UCSD-AML1 (cell line): Measurements from ENCODE around the gene CACNA1C.
"Not testable (repeated sequence)": the region's sequence is repeated elsewhere in the genome, so short reads cannot be mapped to it uniquely, and the experiment has no call there.

Source experiments
- DNase-seq: peaks from one replicate; lab custom pipeline; 2025; ENCODE audit not compliant: unreplicated experiment; lab: John Stamatoyannopoulos, UW

Gene CACNA1C

DNA sequence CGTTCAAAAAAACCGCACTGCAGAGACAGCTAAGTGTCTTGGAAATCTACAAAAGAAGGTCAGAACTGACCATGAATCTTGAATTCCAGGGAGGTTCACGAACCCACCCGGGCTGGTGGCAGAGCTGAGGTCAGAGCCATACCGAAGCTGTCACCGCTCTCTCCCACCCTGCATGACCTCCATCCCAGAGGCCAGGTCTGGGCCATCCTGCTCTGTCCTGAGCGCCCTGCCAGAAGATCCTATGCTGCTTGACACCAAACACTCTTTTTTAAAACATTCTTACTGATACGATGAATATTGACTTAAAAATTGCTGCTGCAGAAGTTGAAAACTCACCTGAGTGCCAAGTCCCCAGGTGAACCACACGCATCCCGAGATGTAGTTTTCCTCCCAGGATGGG, 412.9 kb downstream of the CACNA1C start:
- DNase-seq: no peak

DNA sequence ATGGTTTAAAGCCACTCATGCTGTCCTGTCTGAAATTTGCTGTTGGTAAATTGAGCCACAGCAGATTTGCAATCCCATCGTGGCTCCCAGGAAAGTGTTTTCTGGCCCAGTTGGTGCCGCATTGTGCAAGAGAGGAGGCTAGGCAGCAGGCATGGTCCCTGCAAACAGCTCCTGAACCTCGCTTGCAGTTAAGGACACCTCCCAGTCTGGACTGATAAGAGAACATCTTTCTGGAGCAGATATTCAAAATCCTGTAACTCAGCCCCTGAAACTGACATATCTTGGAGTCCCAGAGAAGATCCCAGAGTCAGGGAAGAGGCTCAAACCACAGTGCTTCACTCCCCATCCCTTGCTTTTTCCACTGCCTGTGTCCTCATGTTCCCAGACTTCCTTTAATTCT, 413.4 kb downstream of the CACNA1C start:
- no peak for DNase-seq

DNA sequence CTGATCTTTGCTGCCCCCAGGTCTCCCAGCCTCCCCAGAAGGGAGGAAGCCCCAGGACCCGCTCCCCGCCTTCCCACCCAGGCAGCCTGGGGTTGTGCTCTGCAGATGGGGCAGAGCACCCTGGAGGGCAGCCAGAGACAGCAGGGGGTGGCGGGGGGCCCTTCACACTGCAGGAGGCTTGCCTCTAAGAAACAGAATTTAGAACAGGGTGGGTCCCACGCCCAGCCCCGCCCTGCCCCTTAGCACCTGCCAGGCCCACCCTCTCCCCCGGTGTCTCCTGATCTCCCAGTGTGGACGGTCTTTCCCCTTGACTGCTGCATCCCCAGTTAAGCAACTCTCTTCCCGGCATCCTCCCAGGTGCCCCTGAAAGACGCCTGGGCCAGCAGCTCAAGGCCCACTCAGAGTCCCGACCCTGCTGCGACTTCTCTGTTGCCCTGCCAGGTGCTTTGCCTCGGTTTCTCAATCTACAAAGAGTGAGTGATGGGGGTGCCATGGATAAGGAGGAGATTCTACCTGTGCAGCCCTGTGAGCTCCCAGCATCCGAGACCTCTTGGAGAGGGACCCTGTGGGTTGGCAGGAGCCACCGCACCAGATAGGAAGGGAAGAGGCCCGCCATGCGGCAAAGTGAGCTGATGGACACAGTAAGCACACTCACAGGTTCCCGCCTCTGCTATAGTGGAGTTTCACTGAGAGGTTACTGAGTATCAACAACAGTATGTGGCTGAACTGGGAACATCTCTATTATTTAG, 414.8 kb downstream of the CACNA1C start:
- no peak for DNase-seq

DNA sequence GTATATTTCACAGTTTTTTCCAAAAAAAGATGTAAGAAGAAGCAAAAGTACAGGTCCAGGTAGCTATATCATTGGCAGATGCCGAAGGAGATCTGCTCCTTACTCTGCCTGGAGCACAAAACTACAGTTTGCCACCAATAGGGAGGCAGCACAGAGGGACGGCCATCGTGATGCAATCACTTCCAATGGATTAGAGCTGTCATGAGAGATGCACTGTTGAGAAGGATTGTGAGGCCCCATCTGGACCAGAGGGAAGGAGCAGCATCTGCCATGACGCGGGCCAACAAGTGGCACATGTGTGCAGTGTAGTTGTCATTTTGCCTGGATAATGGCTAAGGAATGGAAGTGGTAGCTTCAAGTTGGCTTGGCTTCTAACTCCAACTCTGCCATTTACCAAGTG, 423.2 kb downstream of the CACNA1C start:
- no peak for DNase-seq

DNA sequence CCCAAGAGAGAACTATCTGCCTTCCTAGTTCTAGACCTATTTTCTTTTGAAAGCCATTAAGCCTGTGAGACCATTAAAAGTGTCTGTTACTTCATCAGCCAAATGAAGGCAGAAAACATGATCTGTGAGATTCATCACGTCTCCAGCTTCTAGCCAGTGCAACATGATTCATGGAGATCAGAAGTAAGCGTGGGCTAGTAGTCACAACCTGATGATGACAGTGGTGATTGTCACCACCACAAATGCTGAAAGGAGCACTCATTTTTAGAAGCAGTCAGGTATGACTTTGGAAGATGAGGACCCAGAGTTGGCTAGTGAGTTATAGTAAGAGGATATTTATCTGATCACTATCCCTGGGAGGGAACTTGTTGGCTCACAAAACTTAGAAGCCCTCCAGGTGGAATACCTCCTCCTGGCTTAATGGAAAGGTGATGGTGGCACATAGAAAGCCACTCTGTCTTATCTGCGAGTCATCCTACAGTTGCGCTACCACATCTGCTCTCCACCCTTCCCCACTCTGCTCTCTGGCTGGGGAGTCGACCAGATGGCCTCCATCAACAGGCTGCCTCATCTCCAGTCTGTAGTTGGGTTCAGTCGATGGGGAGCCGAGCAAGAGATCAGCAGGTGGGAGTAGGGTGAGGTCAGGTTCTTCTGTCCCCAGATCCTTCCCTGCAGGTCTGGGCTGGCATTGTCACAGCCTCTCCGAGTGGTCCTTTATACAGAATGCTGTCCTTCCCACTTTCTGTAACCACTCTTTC, 424.4 kb downstream of the CACNA1C start:
- DNase-seq: no peak

DNA sequence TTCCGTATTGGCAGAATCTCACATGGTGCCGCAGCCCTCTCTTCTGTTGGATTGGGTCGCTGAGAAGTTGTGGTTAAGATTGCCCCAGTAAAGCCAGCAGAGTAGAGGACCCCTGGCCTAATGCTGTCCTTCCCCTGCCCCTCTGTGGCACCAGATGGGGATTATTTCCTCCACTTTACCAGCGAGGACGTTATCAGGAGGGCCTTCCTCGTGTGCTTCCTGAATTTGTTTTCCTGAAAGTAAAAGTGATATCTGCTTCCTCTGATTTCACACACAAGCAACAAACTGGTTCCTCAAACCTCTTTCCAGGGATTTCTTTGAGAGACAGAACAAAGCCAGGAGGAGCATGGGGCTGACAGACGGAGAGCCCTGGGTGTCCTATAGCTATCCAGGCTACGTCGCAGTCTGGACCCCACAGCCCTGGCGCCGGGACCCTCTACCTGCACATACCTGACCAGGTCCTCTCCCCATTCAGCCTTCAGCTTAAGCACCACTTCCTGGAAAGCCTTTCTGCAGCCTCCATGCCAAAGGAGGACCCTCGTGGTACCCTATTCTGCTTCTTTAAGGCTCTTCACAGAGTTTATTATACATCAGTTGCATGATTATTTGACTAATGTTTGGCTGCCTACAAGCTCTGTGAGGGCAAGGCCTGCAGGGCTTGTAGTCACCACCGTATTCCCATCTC, 427.2 kb downstream of the CACNA1C start:
- peak; percentile 56 for DNase-seq

DNA sequence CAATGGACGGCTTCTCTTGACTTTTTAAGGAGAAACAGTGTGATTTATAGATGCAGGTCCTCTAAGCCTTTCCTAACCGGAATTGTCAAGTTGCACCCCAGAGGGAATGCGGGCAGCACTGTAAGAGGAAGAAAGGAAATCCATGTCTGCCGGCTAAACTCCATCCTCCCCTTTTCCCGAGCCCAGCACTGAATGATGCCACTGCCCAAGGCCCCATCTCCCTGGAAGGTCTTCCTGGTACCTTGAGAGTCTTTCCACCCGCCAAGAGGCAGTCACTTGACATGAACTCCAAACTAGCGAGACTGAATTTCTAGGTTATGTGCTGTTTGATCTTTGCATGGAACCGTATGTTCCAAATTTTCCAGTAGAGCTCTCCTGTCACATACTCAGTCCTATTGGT, 428.6 kb downstream of the CACNA1C start:
- no peak for DNase-seq

DNA sequence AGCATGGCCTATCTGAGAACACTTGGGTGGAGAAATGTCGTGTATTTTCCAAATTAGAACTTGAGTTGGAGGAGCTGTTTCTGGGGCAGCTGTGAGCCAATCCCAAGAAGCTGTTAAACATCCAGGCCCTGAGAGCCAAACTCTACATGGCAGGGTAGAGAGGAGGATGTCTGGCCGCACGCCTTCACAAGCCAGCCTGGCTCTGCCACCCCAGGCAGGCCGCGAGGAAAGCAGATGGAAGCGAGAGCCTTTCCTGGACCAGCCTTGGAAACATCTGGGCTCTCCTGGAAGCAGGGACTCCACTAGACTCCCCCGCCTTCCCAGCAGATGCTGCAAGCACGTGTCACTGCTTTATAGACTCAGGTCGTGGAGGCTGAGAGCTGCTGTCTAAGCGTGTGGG, 429.2 kb downstream of the CACNA1C start:
- DNase-seq: no peak

DNA sequence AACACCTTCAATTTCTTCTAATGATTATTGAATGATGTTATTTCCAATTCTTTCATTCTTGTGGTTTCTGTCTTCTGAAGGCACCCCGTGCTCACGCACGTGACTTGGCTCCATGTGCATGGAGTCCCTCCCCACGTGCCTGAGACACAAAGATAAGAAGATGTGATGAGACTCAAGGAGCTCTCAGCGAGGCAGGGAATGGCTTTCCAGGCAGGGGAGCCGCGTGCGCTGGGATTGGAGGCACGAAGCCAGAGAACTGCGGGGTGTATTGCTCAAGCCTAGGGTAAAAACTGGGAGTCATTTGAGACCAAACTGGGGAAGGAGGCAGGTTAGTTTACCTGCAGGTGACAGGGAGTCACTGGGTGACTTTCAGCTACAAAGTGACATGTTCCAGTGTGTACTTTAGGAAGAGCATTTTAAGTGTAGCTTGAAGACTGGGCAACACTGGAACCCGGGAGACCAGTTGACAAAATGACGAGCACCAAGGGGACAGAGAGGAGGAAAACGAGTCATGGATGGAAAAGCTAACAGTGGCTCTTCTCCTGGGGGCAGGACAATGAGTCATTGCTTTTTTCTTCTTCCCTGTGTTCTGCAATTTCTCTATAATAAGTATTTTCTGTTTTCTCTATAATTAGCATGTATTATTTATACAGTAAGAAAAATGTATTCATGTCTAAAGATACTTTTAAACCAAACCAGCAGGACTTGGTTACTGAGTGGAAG, 430.3 kb downstream of the CACNA1C start:
- no peak for DNase-seq

DNA sequence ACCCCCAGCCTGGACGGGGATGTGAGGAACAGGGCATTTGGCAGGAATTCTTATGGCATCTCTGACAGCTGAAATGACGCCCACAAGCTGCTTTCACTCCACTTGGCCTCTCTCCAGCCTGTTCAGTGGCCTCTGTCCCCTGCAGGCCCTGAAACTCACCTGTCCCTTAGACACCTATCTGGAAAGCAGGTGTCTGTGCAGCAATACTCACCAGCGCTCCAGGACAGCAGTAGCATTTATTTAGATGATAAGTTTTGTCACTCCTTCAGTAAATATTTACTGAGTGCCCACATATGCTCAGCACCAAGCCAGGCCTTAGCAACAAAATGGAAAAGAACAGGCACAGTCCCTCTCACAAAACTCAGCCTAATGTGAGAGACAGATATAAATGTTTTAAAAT, 430.9 kb downstream of the CACNA1C start:
- no peak for DNase-seq

DNA sequence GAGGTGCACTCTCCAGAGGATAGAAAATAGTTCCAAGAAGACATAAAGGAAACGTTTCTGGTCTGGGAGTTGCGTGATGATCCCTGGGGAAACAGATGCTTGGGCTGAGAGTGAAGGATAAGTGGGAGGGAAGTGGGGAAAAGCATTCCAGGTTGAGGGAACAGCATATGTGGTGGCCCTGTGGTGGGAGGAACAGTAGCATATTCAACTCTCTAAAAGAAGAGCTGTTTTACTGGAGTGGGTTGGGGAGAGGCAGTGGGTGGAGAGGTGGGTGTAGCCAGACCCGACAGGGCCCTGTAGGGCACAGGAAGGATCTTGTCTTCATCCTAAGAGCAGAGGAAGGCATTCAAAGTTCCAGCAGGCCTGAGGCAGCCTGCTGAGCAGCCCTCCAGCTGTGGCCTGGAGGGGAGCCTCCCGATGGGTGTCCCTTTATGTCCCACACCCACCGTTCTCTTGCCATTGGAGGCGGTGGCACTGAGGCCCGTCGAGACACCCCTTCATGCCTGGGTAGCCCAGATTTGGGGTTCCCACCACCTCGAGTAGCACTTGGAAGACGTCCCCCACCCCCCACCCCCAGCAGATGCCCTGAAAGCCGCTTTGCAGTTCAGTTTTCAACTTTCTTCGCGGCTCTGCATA, 431.5 kb downstream of the CACNA1C start:
- DNase-seq: no peak

DNA sequence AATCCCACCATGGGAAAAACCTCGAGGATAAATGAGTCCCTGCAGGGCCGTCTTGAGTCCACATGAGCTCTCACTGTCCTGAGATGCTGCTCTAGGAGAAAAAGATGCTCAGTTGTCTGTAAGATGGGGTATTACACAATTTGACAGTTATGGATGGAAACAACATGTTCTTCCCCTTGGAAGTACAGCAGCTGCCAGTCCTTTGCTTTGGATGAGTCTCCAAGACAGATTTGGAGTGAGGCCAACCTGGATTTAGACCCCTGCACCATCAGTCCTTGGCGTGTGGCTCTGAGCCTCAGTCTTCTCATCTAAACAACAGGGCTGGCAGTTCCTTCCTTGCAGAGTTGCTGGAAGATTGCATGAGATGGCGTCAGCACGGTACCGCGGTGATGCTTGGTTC, 432.9 kb downstream of the CACNA1C start:
- DNase-seq: no peak

DNA sequence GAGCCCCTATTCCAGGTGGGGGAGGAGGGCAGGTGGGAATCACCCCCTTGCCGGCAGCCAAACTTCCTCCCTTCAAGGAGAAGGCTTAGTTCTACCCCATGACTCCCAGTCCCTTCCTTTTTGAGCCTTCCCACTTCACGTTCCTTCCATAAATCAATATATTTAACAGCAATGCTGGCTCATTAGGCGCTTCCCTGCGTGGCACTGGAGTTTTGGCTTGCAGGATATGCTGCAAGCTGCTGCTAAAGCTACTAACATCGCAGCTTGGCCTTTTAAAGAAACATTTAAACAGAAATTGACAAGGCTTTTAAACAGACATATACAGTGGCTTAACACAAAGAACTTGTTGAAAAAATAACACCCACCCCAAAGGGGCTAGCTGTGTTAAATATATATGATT, 434.0 kb downstream of the CACNA1C start:
- no peak for DNase-seq

DNA sequence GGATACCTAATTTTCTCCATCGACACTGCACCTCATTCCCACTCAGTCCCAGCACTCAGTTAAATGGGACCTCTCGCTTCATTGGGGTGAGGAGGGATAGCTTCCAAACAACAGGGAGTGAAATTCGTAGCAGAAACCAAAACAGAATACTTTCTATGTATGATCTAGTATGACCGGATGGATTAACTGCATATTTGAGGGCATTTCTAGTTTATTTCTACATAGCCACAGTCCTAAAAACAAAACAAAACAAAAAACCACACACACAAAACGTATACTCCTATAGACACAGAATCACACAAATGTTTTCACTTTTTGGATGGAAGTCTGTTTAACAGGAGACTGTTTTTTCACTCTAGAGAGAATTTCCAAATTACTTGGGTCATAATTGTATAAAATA, 434.5 kb downstream of the CACNA1C start:
- DNase-seq: no peak

DNA sequence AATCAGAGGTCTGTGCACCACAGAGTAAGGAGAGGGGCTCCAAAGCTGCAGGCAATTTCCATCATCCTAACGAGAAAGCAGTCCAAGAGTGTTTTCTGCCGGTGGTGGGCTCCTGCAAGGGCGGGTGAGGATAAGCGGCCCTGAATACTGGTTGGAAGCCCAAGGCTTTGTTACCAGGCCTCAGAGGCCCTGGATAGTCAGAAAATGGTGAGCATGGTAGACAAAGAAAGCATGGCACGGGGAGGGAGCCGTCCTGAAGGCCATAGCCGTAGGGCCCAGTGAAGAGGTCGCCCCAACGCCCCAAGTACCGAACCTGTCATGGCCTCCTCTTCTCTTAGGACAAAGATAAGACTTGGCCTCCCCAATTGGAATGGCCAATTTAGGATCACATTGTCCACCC, 435.3 kb downstream of the CACNA1C start:
- no peak for DNase-seq

DNA sequence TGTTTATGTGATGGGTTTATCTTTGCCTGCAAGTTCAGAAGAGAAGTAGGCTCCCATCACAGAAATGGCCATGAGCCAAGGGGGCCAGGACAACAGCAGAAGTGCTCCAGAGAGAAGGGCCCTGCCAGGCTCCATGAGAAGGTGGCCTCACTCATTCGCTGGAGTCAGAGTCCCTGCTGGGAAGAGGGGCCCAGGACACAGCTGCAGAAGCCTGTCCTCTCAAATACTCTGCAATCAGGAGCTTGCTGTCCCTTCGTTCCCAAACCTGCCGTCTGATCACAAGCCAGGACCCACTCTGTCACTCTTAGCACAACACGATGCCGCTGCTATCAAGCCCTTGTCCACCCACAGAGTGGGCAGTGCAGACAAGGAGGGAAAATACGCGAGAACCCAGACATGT, 435.8 kb downstream of the CACNA1C start:
- no peak for DNase-seq

DNA sequence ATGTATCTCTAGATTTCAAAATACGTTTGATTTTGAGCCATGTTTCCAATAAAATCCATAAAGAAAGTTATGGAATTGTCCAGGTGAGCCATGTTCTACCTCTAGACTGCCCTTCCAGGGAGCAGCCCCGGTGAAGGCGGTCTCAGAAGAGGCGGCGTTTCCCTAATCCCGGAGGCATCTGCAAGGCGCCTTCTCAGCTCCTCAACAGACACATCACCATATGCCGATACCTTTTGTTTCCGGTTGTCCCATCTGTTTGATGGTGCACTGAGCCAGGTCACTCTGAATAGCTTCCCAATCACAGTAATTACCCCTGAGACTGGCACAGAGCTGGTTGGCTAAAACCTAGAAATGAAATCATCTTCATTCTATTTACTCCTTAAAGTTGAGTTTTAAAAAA, 436.5 kb downstream of the CACNA1C start:
- DNase-seq: no peak

DNA sequence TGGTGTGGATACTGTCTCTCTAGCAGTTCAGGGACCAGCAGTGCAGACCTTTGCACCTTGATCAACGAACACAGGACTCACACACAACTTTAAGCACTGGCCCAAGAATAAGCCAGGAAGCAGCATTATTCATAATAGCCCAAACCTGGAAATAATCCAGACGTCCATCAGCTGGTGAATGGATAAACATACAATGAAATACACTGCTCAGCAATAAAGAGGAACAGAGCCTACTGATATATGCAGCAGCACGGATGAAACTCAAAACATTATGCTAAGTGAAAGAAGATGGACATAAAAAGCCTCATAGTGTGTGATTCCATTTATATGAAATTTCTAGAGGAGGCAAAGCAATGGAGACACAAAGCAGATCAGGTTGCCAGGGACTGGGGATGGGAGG, 438.0 kb downstream of the CACNA1C start:
- no peak for DNase-seq

DNA sequence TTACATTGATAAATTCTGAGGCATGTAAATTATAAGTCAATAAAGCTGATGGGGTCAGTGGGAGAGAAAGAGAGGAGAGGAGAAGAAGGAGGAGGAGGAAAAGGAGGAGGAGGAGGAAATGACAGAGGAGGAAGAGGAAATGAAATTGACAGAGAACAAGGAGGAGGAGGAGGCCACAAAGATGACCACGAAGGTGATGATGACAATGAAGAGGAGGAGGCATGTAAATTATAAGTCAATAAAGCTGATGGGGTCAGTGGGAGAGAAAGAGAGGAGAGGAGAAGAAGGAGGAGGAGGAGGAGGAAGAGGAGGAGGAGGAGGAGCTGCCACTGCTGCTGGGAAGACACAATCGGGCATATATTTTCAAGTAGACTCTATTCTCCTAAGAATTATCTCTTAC, 438.6 kb downstream of the CACNA1C start:
- not testable (repeated sequence) for DNase-seq

DNA sequence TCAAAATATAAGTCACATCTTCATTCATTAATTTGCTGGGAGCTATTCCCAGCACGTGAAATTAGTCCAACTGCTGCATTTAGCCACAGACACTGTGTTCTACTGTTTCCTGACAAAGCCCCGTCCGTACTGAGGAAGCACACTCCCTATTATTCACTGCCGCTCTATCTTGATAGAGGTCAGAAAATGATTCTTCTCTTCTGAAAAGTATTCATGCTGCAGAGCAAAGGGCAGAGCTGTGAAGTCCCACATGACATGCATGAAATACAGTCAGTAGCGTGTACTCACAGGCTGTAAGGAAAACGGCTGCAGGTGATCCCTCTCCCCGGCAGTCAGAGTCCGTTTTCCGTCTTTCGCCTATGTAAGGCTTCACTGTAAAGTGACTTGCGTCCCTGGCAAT, 439.4 kb downstream of the CACNA1C start:
- no peak for DNase-seq

DNA sequence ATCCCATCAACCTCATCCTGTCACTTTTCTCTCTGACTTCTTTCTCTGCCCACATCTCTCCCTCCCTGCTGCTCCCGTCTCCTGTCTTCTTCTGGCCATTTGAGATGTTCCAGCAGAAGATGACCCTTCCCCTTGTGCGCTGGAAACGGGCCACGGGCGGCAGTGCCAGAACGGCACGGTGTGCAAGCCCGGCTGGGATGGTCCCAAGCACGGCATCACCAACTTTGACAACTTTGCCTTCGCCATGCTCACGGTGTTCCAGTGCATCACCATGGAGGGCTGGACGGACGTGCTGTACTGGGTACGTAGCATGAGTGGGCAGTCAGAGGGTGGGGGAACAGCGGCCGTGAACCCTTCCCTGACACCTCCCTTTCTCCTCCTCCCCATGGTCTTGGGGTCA, 440.3 kb downstream of the CACNA1C start:
- DNase-seq: no peak
